C1 segment of cervical spinal cord (tissue), 14 donors: ENCODE results near the gene SF3A1.

ENCODE experiments used
- DNase-seq, 14 donors: peaks; one replicate each; lab custom pipeline; 2025; lab: John Stamatoyannopoulos, UW

Gene SF3A1

GRCh38 chr22:30288419-30289140 is 68.1 kb downstream of the SF3A1 start:
- DNase-seq = no peak

DNA sequence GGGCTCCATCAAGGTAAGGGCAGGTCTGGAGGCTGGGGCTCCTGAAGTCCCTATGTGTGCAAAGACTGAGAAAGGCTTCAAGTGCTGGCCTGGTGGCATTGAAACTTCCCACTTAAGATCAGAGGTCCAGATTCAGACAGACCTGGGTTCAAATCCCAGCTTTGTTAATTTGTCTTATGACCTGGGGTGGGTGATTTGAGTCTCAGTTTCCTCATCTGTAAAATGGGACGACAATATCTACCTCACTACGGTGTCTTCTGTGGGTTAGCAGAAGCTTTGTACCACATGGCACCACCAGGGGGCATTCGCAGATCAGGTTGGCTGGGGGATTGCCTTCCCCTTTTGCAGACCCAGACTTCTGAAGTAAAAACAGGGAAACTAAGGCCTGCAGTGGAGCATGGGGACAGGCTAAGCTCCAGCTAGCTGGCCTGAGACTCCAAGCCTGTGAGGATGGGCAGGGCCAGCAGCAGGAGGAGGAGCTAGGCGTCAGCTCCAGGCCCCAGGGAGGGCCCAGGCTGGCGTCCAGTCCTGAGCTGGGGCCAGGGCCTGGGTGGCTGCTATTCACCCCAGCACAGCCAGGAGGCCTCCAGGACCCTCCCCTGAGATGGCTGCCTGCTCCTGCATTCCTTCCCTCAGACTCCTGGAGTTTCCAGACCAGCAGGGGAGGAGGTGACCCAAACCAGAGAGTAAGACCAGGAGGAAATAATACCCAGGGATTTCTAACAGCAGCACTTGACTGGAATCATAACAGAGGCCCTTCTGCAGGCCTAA is 68.9 kb downstream of the SF3A1 start:
- DNase-seq = peak in 13 of 14 donors; percentile 23 to 80 (median 68)

DNA sequence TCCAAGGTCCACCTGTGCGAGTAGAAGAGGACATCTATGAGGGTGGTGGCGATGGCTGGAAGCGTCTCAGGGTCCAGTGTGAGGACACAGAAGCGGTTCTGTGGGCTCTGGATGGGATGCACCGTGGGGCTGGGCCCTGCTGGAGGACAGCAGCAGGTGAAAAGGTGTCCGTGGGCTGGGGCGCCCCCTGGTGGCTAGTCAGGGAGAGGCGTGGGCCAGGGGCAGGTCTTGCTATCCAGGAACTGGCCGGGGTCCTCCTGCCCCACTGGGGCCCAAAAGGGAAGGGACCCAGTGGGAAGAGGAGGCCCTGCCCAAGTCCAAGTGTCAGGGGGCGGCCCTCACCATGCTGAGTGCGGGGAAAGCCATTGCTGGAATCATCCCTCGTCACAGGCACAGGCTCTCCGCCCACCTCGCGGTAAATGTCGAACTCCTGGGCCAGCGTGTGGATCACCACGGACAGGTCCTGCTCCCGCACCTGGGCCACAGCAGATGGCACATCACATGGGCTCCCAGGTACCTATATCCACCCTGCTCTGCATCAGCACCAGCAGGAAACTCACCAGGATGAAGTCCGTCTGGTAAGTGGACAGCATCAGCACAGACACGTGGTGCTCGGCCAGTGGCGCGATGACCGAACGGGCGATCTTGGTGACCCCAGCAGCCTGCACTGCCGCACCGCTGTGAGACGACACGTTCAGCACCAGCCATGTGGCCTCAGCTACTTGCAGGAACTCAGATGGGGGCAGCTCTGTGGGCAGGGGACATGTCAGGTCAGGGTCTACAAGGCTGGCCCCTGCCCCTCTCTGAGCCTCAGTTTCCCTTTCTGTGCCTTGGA is 69.7 kb downstream of the SF3A1 start:
- DNase-seq = peak in 7 of 14 donors; percentile 6 to 63 (median 36)

- DNase-seq = no peak
These were observed 70.4 kb downstream of the SF3A1 start for GRCh38 chr22:30286331-30286730.

GRCh38 chr22:30285846-30286200 is 70.9 kb downstream of the SF3A1 start:
- no peak for DNase-seq

- DNase-seq = no peak
These were observed 71.4 kb downstream of the SF3A1 start for GRCh38 chr22:30285176-30285845.

DNA sequence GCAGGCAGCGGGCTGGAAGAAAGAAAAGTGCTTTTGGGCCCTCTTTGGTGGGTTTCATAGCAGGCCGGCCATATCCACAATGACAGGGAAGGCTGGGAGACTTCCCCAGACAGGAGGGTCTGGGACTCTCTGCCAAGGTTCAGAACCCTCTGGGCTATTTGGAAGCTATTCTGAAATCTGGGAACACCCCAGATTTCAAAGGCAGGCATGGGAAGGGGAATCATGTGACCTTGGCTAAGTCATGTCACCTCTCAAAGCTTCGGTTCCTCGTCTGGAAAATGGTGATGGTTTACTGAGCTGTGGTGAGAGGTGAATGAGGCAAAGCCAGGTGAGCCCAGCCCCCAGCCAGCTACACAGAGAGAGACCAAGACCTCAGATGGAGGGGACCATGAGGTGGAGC is 72.0 kb downstream of the SF3A1 start:
- no peak for DNase-seq

- DNase-seq = no peak
These were observed 72.5 kb downstream of the SF3A1 start for GRCh38 chr22:30284172-30284571.

- no peak for DNase-seq
These were observed 73.4 kb downstream of the SF3A1 start for GRCh38 chr22:30283342-30283741.

- peak in 1 of 14 donors; percentile 13 for DNase-seq
These were observed 74.1 kb downstream of the SF3A1 start for GRCh38 chr22:30282616-30283046.
